Measurements from ENCODE around the gene ZNF483. TPM values are rescaled to one million over a fixed set of nuclear protein-coding genes. Genes with fewer than 3 reads are reported as not detected.

Gene ZNF483
- total and polyA plus RNA-seq, 9 of the 15 experiments (the other 6 are each of a cell fraction or from before 2014, with no cell fraction given): 0.04 to 1.0 (median 0.38) TPM

DNA sequence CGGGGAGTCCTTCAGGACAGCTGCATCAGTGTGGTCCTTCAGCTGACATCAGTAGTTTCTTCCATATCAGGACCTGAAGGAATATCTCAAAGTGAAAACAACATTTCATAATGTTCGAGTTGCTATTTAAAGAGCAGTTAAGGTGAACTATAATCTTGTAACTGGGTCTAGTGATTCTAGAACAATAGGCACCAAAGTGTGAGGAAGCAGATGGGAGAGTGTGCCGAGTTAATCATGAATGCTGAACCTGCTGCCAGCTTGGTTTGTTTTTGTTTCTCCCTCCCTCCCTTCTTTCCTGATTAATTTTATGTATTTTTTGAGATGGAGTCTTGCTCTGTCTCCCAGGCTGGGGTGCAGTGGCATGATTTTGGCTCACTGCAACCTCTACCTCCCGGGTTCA lies 78.1 kb downstream of the ZNF483 start (continued):
- TF ChIP-seq NRF1 (conservative IDR thresholded peaks at IDR 0.05 in 1 of 2, IDR thresholded peaks at IDR 0.05 in 1 of 2) (no peak), DPF2 (IDR thresholded peaks at IDR 0.05) (no peak), ZC3H11A (IDR thresholded peaks at IDR 0.05; ENCODE audit: low read depth, low read length) (no peak), DMBX1 (CRISPR knock-in tag; IDR thresholded peaks at IDR 0.05; ENCODE audit: borderline replicate concordance) (no peak), LCOR (CRISPR knock-in tag; IDR thresholded peaks at IDR 0.05) (no peak), PHTF2 (CRISPR knock-in tag; IDR thresholded peaks at IDR 0.05) (no peak), GATAD2A (IDR thresholded peaks at IDR 0.05) (no peak), CBX5 (IDR thresholded peaks at IDR 0.05; ENCODE audit: borderline replicate concordance, low read depth) (no peak), RBM14 (IDR thresholded peaks at IDR 0.05; ENCODE audit: borderline replicate concordance, insufficient read depth, low read depth, low read length) (no peak)

DNA sequence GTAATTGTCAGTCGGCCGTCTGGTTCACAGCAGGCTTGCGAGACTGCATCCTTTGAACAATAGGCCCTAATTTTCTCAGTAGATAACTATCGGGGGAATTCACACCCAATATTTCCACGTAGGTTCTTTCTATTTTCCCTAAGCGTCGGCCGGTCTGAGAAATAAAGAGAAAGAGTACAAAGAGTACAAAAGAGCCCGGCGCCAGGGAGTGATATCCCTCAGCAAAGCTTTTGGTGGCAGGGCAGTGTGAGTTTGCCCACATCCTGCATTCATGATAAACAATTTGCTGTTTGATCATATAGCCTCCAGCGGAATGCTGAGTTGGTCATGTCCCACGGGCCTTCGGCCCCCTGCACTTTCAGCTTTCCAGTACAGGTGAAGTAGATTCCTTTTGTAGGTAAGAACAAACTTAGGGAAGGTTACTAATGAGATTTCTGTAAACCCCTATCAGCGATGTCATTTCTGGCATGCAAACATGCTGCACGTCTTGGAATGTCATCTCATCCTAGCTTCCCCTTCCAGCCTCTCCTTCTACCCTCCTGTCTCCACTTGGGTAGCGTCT lies 79.2 kb downstream of the ZNF483 start:
- no peak overlapping the region for H3K9ac ChIP-seq (ENCODE audit: insufficient read depth in 1 of 2, low read depth in 2 of 2, low read length in 2 of 2)
- in situ Hi-C loops (cut with MboI) (no loop called here), intact Hi-C loops (cut with micrococcal nuclease) (no loop called here)
- no peak overlapping the region for H2AFZ ChIP-seq (ENCODE audit: low read depth, low read length)
- DNase-seq (ENCODE audit: extremely low read depth in 1 of 4, low spot score in 3 of 4) (no peak), ATAC-seq (no peak), FAIRE-seq (no peak)
- no peak overlapping the region for H3K4me2 ChIP-seq (ENCODE audit: insufficient read depth, low read length)
- POLR2A ChIA-PET: interaction anchor here (0.5 kb wide), 1 partner anchor 1347 kb away, joined by 5 read pairs; no protein-coding TSS in a partner anchor
- no TSS peak for BruUV-seq (replicated peaks)
- peaks cover 0 to 10% of the 10 kb centered on the region in 2 experiments; a peak in 1 of 5 replicates for H3K4me1 ChIP-seq (replicated peaks in 1 of 2; ENCODE audit: control insufficient read depth in 2 of 2, insufficient read depth in 2 of 2, low read length in 2 of 2)
- peaks cover 22 to 29% of the 10 kb centered on the region in 2 experiments; a peak in 4 of 5 replicates for H3K27me3 ChIP-seq (ENCODE audit: control insufficient read depth in 2 of 2, insufficient read depth in 2 of 2, low read length in 2 of 2)
- H3K79me2 ChIP-seq (ENCODE audit: control insufficient read depth, insufficient read depth, low read length): no peaks in the 10 kb centered on the region
- WGBS (ENCODE audit: insufficient coverage, low coverage, missing lambda C conversion rate): 2% methylated on average over 16 of the region's 16 CpGs
- H3K27ac ChIP-seq (ENCODE audit: extremely low read depth, low read depth, low read length): no peak overlapping the region
- no peaks in the 10 kb centered on the region for H3K36me3 ChIP-seq (ENCODE audit: control insufficient read depth, insufficient read depth, low read length)
- no peaks in the 10 kb centered on the region for H3K9me1 ChIP-seq (ENCODE audit: control insufficient read depth, insufficient read depth, low read length)
- H4K20me1 ChIP-seq (replicated peaks; ENCODE audit: control insufficient read depth, insufficient read depth, low read length): no peaks in the 10 kb centered on the region
- H3K9me3 ChIP-seq (replicated peaks; ENCODE audit: control insufficient read depth, insufficient read depth, low read depth, low read length): no peaks in the 10 kb centered on the region
- CTCF ChIA-PET (ENCODE audit: low intra/inter-chr PET ratio): no interaction called here
- no peak overlapping the region for H3K4me3 ChIP-seq
- no peak for TF ChIP-seq GATAD2B (IDR thresholded peaks at IDR 0.05; ENCODE audit: borderline replicate concordance)
- TF ChIP-seq ZNF431 (CRISPR knock-in tag; IDR thresholded peaks at IDR 0.05): no peak
- TF ChIP-seq MAZ (CRISPR knock-in tag; conservative IDR thresholded peaks at IDR 0.05 in 1 of 2, IDR thresholded peaks at IDR 0.05 in 1 of 2): no peak
- TF ChIP-seq, protein P1, sequence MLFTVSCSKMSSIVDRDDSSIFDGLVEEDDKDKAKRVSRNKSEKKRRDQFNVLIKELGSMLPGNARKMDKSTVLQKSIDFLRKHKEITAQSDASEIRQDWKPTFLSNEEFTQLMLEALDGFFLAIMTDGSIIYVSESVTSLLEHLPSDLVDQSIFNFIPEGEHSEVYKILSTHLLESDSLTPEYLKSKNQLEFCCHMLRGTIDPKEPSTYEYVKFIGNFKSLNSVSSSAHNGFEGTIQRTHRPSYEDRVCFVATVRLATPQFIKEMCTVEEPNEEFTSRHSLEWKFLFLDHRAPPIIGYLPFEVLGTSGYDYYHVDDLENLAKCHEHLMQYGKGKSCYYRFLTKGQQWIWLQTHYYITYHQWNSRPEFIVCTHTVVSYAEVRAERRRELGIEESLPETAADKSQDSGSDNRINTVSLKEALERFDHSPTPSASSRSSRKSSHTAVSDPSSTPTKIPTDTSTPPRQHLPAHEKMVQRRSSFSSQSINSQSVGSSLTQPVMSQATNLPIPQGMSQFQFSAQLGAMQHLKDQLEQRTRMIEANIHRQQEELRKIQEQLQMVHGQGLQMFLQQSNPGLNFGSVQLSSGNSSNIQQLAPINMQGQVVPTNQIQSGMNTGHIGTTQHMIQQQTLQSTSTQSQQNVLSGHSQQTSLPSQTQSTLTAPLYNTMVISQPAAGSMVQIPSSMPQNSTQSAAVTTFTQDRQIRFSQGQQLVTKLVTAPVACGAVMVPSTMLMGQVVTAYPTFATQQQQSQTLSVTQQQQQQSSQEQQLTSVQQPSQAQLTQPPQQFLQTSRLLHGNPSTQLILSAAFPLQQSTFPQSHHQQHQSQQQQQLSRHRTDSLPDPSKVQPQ (CRISPR knock-in tag; IDR thresholded peaks at IDR 0.05; ENCODE audit: borderline replicate concordance): no peak
- no peak for TF ChIP-seq ZSCAN32 (CRISPR knock-in tag; IDR thresholded peaks at IDR 0.05)
- TF ChIP-seq TBL1XR1 (IDR thresholded peaks at IDR 0.05; ENCODE audit: low read length in 2 of 2): no peak
- TF ChIP-seq ZNF583 (CRISPR knock-in tag; IDR thresholded peaks at IDR 0.05): no peak
- no peak for TF ChIP-seq TCF3 (CRISPR knock-in tag; IDR thresholded peaks at IDR 0.05)
- TF ChIP-seq, protein P2, sequence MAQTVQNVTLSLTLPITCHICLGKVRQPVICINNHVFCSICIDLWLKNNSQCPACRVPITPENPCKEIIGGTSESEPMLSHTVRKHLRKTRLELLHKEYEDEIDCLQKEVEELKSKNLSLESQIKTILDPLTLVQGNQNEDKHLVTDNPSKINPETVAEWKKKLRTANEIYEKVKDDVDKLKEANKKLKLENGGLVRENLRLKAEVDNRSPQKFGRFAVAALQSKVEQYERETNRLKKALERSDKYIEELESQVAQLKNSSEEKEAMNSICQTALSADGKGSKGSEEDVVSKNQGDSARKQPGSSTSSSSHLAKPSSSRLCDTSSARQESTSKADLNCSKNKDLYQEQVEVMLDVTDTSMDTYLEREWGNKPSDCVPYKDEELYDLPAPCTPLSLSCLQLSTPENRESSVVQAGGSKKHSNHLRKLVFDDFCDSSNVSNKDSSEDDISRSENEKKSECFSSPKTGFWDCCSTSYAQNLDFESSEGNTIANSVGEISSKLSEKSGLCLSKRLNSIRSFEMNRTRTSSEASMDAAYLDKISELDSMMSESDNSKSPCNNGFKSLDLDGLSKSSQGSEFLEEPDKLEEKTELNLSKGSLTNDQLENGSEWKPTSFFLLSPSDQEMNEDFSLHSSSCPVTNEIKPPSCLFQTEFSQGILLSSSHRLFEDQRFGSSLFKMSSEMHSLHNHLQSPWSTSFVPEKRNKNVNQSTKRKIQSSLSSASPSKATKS (CRISPR knock-in tag; IDR thresholded peaks at IDR 0.05): no peak
- TF ChIP-seq KAT8 (IDR thresholded peaks at IDR 0.05; ENCODE audit: low read depth): no peak

Measured in K562 (cell line).